H1 (cell line): Measurements from ENCODE around the gene DUSP23. TPM values are rescaled to one million over a fixed set of nuclear protein-coding genes. Genes with fewer than 3 reads are reported as not detected.

ENCODE experiments used
- CTCF ChIA-PET: fragments of 300-600 bp; sonication (Branson Sonifier 250); formaldehyde crosslinking; loops from one replicate; lab custom pipeline; 2021; ENCODE audit not compliant: partially characterized antibody; lab: Charles Lee
- POLR2A ChIA-PET: fragments of 300-600 bp; sonication (Branson Sonifier 250); formaldehyde crosslinking; loops from one replicate; lab custom pipeline; 2021; ENCODE audit warnings: inconsistent platforms; ENCODE audit not compliant: partially characterized antibody; lab: Charles Lee
- DNase-seq, 2 experiments: peaks; one replicate each; pipeline versions ENCODE4 v3.0.0 to v3.0.0-alpha.2; 2010 to 2022; ENCODE audit warnings: low spot score in 2 of 2, low read depth in 1 of 2, mixed read lengths in 1 of 2
- FAIRE-seq: peaks from 2 replicates; lab custom pipeline; 2011; peaks lifted over from hg19 to GRCh38; lab: Jason Lieb, UNC
- H2AFZ ChIP-seq: 2 replicates; pipeline ENCODE4 v1.8.1; 2012; ENCODE audit warnings: low read length, inconsistent platforms
- H2AK5ac ChIP-seq: 2 replicates; pipeline ENCODE4 v1.6.1; 2013; ENCODE audit warnings: low read depth, low read length
- H2BK120ac ChIP-seq: replicated peaks from 2 replicates; pipeline ENCODE3; 2013; ENCODE audit warnings: low read depth, low read length, inconsistent platforms
- H2BK12ac ChIP-seq: 2 replicates; pipeline ENCODE4 v1.6.1; 2013; ENCODE audit warnings: low read depth, low read length
- H2BK15ac ChIP-seq: 2 replicates; pipeline ENCODE4 v1.6.1; 2013; ENCODE audit warnings: low read length
- H2BK20ac ChIP-seq: 2 replicates; pipeline ENCODE4 v1.6.1; 2013; ENCODE audit warnings: low read length
- H2BK5ac ChIP-seq: 2 replicates; pipeline ENCODE4 v1.6.1; 2013; ENCODE audit warnings: low read depth, low read length
- H3K14ac ChIP-seq: 2 replicates; pipeline ENCODE4 v1.6.1; 2013; ENCODE audit warnings: inconsistent platforms; ENCODE audit not compliant: insufficient read length
- H3K18ac ChIP-seq: 2 replicates; pipeline ENCODE4 v1.6.1; 2013; ENCODE audit warnings: low read length; ENCODE audit errors: extremely low read depth
- H3K23ac ChIP-seq: 2 replicates; pipeline ENCODE4 v1.6.1; 2013; ENCODE audit warnings: inconsistent platforms; ENCODE audit not compliant: insufficient read length
- H3K23me2 ChIP-seq: 2 replicates; pipeline ENCODE4 v1.6.1; 2013; ENCODE audit warnings: low read depth, low read length
- H3K27ac ChIP-seq: 2 replicates; pipeline ENCODE4 v1.6.1; 2011; ENCODE audit warnings: low read depth, low read length, inconsistent platforms
- H3K27me3 ChIP-seq, 4 experiments: replicated peaks in 1 of 4; 1 replicate in 1 of 4; 2 replicates in 3 of 4; pipeline versions ENCODE4 v1.6.1 to v1.8.1; 2011 to 2013; ENCODE audit warnings: low read length in 3 of 4, mild to moderate bottlenecking in 3 of 4, inconsistent platforms in 2 of 4, mixed read lengths in 2 of 4, moderate library complexity in 1 of 4; ENCODE audit not compliant: control insufficient read depth in 3 of 4, insufficient read depth in 3 of 4; ENCODE audit errors: extremely low read depth in 1 of 4
- H3K36me3 ChIP-seq, 4 experiments: 2 replicates each; pipeline versions ENCODE4 v1.6.1 to v1.8.1; 2011 to 2013; ENCODE audit warnings: mild to moderate bottlenecking in 4 of 4, low read length in 3 of 4, moderate library complexity in 2 of 4, control low read depth in 1 of 4, inconsistent platforms in 1 of 4; ENCODE audit not compliant: insufficient read depth in 4 of 4, control insufficient read depth in 2 of 4
- H3K4ac ChIP-seq: replicated peaks from 2 replicates; pipeline ENCODE3; 2013; ENCODE audit warnings: low read length, low read depth, mixed read lengths, inconsistent platforms; ENCODE audit not compliant: insufficient read length
- H3K4me1 ChIP-seq, 4 experiments: replicated peaks in 1 of 4; 1 replicate in 1 of 4; 2 replicates in 3 of 4; pipeline versions ENCODE4 v1.6.1 to v1.8.1; 2011 to 2013; ENCODE audit warnings: low read length in 3 of 4, inconsistent platforms in 2 of 4, mixed read lengths in 1 of 4; ENCODE audit not compliant: insufficient read depth in 4 of 4, control insufficient read depth in 3 of 4
- H3K4me2 ChIP-seq, 2 experiments: 2 replicates each; pipeline versions ENCODE4 v1.6.1 to v1.8.1; 2011 to 2013; ENCODE audit warnings: low read depth in 2 of 2, low read length in 2 of 2, control low read depth in 1 of 2, inconsistent platforms in 1 of 2, mild to moderate bottlenecking in 1 of 2; ENCODE audit not compliant: insufficient read depth in 1 of 2
- H3K4me3 ChIP-seq, 4 experiments: fragments of 200-600, 300-600 bp in 1 of 4; sonication (generic), shearing (Covaris generic), sonication (Bioruptor Twin) in 1 of 4; 2 replicates each; pipeline versions ENCODE4 v1.5.1 to v1.8.1; 2011 to 2016; ENCODE audit warnings: low read length in 4 of 4, low read depth in 3 of 4, control low read depth in 2 of 4, inconsistent platforms in 2 of 4, mild to moderate bottlenecking in 2 of 4, mixed read lengths in 1 of 4, moderate library complexity in 1 of 4; ENCODE audit not compliant: insufficient read depth in 2 of 4; ENCODE audit errors: extremely low read depth in 1 of 4
- H3K56ac ChIP-seq: replicated peaks from 2 replicates; pipeline ENCODE3; 2013; ENCODE audit warnings: low read depth, mild to moderate bottlenecking, mixed read lengths, low read length, inconsistent platforms; ENCODE audit not compliant: insufficient read length
- H3K79me1 ChIP-seq: 2 replicates; pipeline ENCODE4 v1.6.1; 2013; ENCODE audit warnings: low read depth, low read length, control low read depth
- H3K79me2 ChIP-seq, 2 experiments: 2 replicates each; pipeline versions ENCODE4 v1.6.1 to v1.8.1; 2012 to 2013; ENCODE audit warnings: low read length in 2 of 2, mild to moderate bottlenecking in 2 of 2, inconsistent platforms in 1 of 2; ENCODE audit not compliant: insufficient read depth in 2 of 2, control insufficient read depth in 1 of 2
- H3K9ac ChIP-seq, 4 experiments: replicated peaks in 1 of 4; 1 replicate in 1 of 4; 2 replicates in 3 of 4; pipeline versions ENCODE4 v1.6.1 to v1.8.1; 2011 to 2013; ENCODE audit warnings: low read depth in 3 of 4, low read length in 3 of 4, control low read depth in 2 of 4, mild to moderate bottlenecking in 2 of 4, moderate library complexity in 2 of 4, inconsistent platforms in 1 of 4; ENCODE audit errors: extremely low read depth in 1 of 4
- H3K9me3 ChIP-seq, 2 experiments: 2 replicates each; pipeline versions ENCODE4 v1.6.1 to v1.8.1; 2012 to 2013; ENCODE audit warnings: mild to moderate bottlenecking in 2 of 2, moderate library complexity in 2 of 2, control low read depth in 1 of 2, inconsistent platforms in 1 of 2, low read depth in 1 of 2, low read length in 1 of 2, mixed read lengths in 1 of 2; ENCODE audit not compliant: insufficient read depth in 2 of 2
- H4K20me1 ChIP-seq, 2 experiments: replicated peaks in 1 of 2; 2 replicates each; pipeline versions ENCODE3 to v1.8.1; 2011 to 2013; ENCODE audit warnings: inconsistent platforms in 2 of 2, low read length in 2 of 2, mild to moderate bottlenecking in 1 of 2; ENCODE audit not compliant: insufficient read depth in 2 of 2, control insufficient read depth in 1 of 2
- H4K5ac ChIP-seq: 2 replicates; pipeline ENCODE4 v1.6.1; 2013; ENCODE audit warnings: low read length, low read depth, mixed read lengths, inconsistent platforms; ENCODE audit not compliant: insufficient read length
- H4K8ac ChIP-seq: 2 replicates; pipeline ENCODE4 v1.8.0; 2013; ENCODE audit warnings: mild to moderate bottlenecking, moderate library complexity, low read length, inconsistent platforms; ENCODE audit not compliant: insufficient read depth; ENCODE audit errors: extremely low read depth
- H4K91ac ChIP-seq: replicated peaks from 2 replicates; pipeline ENCODE3; 2013; ENCODE audit warnings: low read length, mixed read lengths, inconsistent platforms; ENCODE audit not compliant: insufficient read length
- CBX8 ChIP-seq: fragments of 300-800, 300-1000 bp; sonication (generic); IDR thresholded peaks from 2 replicates; pipeline ENCODE4 v1.7.1; 2016; ENCODE audit warnings: low read depth, low read length, borderline replicate concordance
- CTCF ChIP-seq, 3 experiments: IDR thresholded peaks; 1 replicate in 2 of 3; 2 replicates in 1 of 3; pipeline versions ENCODE4 v1.5.1 to v1.6.1; 2011; ENCODE audit warnings: low read length in 3 of 3, mild to moderate bottlenecking in 3 of 3, inconsistent platforms in 2 of 3, low read depth in 1 of 3, moderate library complexity in 1 of 3; ENCODE audit not compliant: insufficient read depth in 1 of 3; ENCODE audit errors: control extremely low read depth in 1 of 3
- EZH2 ChIP-seq: fragments of 200-600 bp; sonication (generic); IDR thresholded peaks from 2 replicates; pipeline ENCODE4 v1.7.1; 2012; ENCODE audit warnings: low read depth, mild to moderate bottlenecking, moderate library complexity, low read length, inconsistent platforms; ENCODE audit not compliant: severe bottlenecking
- FOSL1 ChIP-seq: IDR thresholded peaks from 2 replicates; pipeline ENCODE4 v1.6.1; 2011; ENCODE audit warnings: mild to moderate bottlenecking, low read depth, low read length, moderate library complexity; ENCODE audit not compliant: insufficient read depth
- KDM1A ChIP-seq: fragments of 200-600, 300-600 bp; sonication (generic); IDR thresholded peaks from 2 replicates; pipeline ENCODE4 v1.7.1; 2016; ENCODE audit warnings: mild to moderate bottlenecking, low read length, borderline replicate concordance
- KDM4A ChIP-seq: IDR thresholded peaks from one replicate; pipeline ENCODE4 v1.7.1; 2012; ENCODE audit warnings: low read depth, mild to moderate bottlenecking, moderate library complexity, low read length, inconsistent platforms; ENCODE audit not compliant: severe bottlenecking
- POLR2AphosphoS5 ChIP-seq: IDR thresholded peaks from 2 replicates; pipeline ENCODE4 v1.6.1; 2011; ENCODE audit warnings: low read depth, low read length
- RAD21 ChIP-seq, 2 experiments: IDR thresholded peaks in 1 of 2; conservative IDR thresholded peaks in 1 of 2; 2 replicates each; pipeline ENCODE4 v1.6.1; 2011; ENCODE audit warnings: low read depth in 2 of 2, low read length in 2 of 2, improper control_type of control experiment in 1 of 2, inconsistent platforms in 1 of 2, mild to moderate bottlenecking in 1 of 2, moderate library complexity in 1 of 2
- RFX5 ChIP-seq: IDR thresholded peaks from 2 replicates; pipeline ENCODE4 v1.6.1; 2011; ENCODE audit warnings: low read depth, low read length, improper control_type of control experiment, borderline replicate concordance
- RNF2 ChIP-seq: fragments of 200-900, 300-1000 bp; sonication (generic); IDR thresholded peaks from 2 replicates; pipeline ENCODE4 v1.7.1; 2016; ENCODE audit warnings: borderline replicate concordance, low read depth, mild to moderate bottlenecking, antibody characterized with exemption, low read length; ENCODE audit not compliant: poor library complexity, severe bottlenecking; ENCODE audit errors: missing control alignments
- TEAD4 ChIP-seq: IDR thresholded peaks from 2 replicates; pipeline ENCODE4 v1.6.1; 2012; ENCODE audit warnings: low read depth, low read length, inconsistent platforms, mixed read lengths
- WGBS, 2 experiments: shearing (Covaris generic) in 1 of 2; methylation state at CpG; one replicate each; pipeline versions ENCODE4 v1.1.6 to v1.1.7; 2013 to 2015; ENCODE audit warnings: low lambda C conversion rate in 2 of 2, mixed read lengths in 2 of 2, inconsistent platforms in 1 of 2, low coverage in 1 of 2, missing lambda C conversion rate in 1 of 2; ENCODE audit not compliant: insufficient replicate concordance in 2 of 2, insufficient coverage in 1 of 2, insufficient read length in 1 of 2; ENCODE audit errors: extremely low coverage in 1 of 2, missing lambda C conversion rate in 1 of 2; 5-methylcytosine and 5-hydroxymethylcytosine counted together
- polyA plus RNA-seq, 7 experiments: library from polyadenylated mRNA; depleted of rRNA in 3 of 7; stranded (reverse) in 5 of 7; unstranded in 2 of 7; fragments of >200 nt in 5 of 7; fragments of 200-250 nt in 2 of 7; gene quantifications; 1 replicate in 5 of 7; 2 replicates in 1 of 7; 4 replicates in 1 of 7; pipeline versions ENCODE4 v1.2.1 to v1.2.3, GENCODE V29; 2011 to 2013; ENCODE audit warnings: missing spikeins in 2 of 7, mixed read lengths in 2 of 7
- total RNA-seq: library from RNA; stranded (reverse); fragmentation: NEBNext Ultra II Directional; extraction: Animal tissue kit (Norgen Biotek cat#: 25700); gene quantifications from 2 replicates; pipeline ENCODE4 v1.2.1, GENCODE V29; 2021

The DUSP23 gene
- total and polyA plus RNA-seq, 2 of the 8 experiments (the other 6 are each of a cell fraction or from before 2014, with no cell fraction given), result 45.8 to 80.1 TPM

DNA sequence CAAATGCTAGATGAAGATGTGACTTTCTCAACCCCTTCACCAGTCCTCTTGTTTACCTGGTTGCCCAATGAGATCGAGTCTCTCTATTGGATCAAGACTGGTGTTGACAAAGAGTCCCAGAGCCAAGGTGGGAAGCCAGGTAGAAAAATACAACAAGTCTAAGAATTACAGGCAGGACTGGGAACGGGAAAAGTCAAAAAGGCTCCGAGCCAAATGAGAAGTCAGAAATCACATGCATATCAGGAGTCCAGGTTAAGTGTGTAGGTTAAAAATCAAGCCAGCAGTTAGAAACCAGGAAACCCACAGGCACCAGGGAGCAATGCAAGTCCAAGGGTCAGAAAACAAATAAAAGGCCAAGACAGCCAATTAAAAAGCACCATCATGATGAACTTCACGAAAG is 27.4 kb upstream of the DUSP23 start:
- Histone ChIP-seq H2BK15ac (no peak overlapping the region), H2BK120ac (no peak overlapping the region), H3K36me3 (no peaks in the 10 kb centered on the region), H2BK5ac (no peak overlapping the region), H3K4me1 (no peaks in the 10 kb centered on the region), H3K9me3 (peaks cover 14 to 38% of the 10 kb centered on the region in 2 experiments; a peak in 2 of 4 replicates), H4K91ac (no peak overlapping the region), H4K8ac (no peak overlapping the region), H2BK12ac (no peak overlapping the region), H4K5ac (no peak overlapping the region), H4K20me1 (no peaks in the 10 kb centered on the region), H2AFZ (no peak overlapping the region), H3K23me2 (no peaks in the 10 kb centered on the region), H3K23ac (no peak overlapping the region), H2BK20ac (no peak overlapping the region), H3K4me2 (no peak overlapping the region), H3K4me3 (no peak overlapping the region), H3K79me2 (no peaks in the 10 kb centered on the region), H3K27ac (no peak overlapping the region), H2AK5ac (no peak overlapping the region), H3K18ac (no peak overlapping the region), H3K56ac (no peak overlapping the region), H3K27me3 (no peaks in the 10 kb centered on the region), H3K9ac (no peak overlapping the region), H3K4ac (no peak overlapping the region), H3K14ac (no peak overlapping the region), H3K79me1 (no peaks in the 10 kb centered on the region)
- ChIA-PET POLR2A (no interaction called here), CTCF (no interaction called here)
- FAIRE-seq (no peak), DNase-seq (no peak)
- WGBS, 2 experiments, result 75% methylated on average over 4 of the region's 4 CpGs; no CpG with 5 or more reads in 1 of the 2 experiments
- TF ChIP-seq RFX5 (no peak), KDM1A (no peak), FOSL1 (no peak), TEAD4 (no peak), RNF2 (no peak), CBX8 (no peak), EZH2 (no peak), RAD21 (IDR thresholded peaks at IDR 0.05 in 1 of 2, conservative IDR thresholded peaks at IDR 0.05 in 1 of 2; ENCODE audit: low read depth in 2 of 2, low read length in 2 of 2) (no peak), POLR2AphosphoS5 (no peak), KDM4A (no peak), CTCF (IDR thresholded peaks at IDR 0.05; ENCODE audit: control extremely low read depth in 1 of 3, insufficient read depth in 1 of 3, low read depth in 1 of 3, low read length in 3 of 3) (no peak)
